GM18520 (cell line): ENCODE results near the gene PRPF38A.
A peak's percentile ranks its signal among the peaks of the same experiment; 100 is the strongest.
"Not testable (repeated sequence)": the region's sequence is repeated elsewhere in the genome, so short reads cannot be mapped to it uniquely, and the experiment has no call there.

Source experiments
- ATAC-seq: cut with Tn5 transposase; IDR thresholded peaks from one replicate; pipeline ENCODE4 v1.9.1; 2021; ENCODE audit not compliant: unreplicated experiment

Gene PRPF38A, protein sequence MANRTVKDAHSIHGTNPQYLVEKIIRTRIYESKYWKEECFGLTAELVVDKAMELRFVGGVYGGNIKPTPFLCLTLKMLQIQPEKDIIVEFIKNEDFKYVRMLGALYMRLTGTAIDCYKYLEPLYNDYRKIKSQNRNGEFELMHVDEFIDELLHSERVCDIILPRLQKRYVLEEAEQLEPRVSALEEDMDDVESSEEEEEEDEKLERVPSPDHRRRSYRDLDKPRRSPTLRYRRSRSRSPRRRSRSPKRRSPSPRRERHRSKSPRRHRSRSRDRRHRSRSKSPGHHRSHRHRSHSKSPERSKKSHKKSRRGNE

DNA sequence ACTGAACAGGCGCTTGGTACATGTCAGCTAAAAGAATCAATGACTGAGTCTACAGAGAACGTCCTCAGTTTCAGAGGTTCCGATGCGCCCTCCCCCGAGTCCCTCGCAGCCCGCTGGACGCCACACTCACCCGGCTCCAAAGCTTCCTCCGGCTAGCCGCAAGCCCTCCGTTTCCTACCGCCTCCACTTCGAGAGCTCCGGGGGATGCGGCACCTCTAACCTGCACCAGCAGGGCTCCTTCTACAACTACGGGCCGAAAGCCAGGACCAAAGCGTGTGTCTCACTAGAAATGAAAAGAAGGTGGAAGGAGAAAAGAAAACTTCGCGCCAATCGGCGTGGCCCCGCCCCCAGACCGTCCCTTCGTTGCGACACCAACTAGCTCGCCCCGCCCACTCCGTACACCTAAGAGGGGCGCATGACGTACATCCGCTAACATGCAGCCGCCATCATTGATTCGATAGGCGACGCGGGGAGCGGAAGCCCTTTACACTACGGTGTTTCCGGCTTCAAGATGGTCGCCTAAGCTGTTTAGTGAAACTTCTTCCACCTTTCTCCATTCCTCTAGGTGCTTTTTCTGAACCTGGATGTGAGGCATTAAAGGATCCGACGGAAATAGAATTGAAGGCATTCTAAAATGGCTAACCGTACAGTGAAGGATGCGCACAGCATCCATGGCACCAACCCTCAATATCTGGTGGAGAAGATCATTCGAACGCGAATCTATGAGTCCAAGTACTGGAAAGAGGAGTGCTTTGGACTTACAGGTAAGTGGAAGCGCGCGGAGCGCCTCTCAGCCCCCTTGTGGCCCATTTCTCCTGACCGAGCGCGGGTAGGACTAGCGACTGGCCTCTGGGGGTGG, at the start of gene PRPF38A, which contains the start of gene ORC1:
Gene PRPF38A (plus strand): TSS at position 487 of the 859 bp plus-strand sequence. CDS start 148 bp downstream, at position 635.
Gene ORC1 (minus strand): TSS at position 308 of the 859 bp plus-strand sequence. CDS start 2,200 bp downstream, outside the sequence.
- ATAC-seq: peak; percentile 82

DNA sequence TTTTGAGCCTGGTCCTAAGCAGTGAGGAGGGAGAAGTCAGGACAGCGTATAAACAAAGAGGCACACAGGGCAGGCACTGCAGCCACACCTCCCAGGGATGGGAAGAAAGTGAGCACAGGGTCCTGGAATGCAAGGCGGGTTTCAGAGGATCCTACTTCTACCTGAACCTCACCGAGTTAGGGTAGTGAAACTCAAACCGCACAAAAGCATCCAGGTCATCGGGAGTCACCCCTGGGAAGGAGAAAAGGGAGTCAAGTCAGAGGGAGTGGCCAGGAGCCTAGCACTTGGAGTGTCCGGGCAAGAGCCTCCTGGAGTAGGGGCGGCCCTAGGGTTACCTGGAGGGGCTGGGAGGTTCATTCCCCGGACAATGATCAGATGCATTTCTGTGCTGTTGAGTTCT, 49.0 kb upstream of the PRPF38A start:
- no peak for ATAC-seq

DNA sequence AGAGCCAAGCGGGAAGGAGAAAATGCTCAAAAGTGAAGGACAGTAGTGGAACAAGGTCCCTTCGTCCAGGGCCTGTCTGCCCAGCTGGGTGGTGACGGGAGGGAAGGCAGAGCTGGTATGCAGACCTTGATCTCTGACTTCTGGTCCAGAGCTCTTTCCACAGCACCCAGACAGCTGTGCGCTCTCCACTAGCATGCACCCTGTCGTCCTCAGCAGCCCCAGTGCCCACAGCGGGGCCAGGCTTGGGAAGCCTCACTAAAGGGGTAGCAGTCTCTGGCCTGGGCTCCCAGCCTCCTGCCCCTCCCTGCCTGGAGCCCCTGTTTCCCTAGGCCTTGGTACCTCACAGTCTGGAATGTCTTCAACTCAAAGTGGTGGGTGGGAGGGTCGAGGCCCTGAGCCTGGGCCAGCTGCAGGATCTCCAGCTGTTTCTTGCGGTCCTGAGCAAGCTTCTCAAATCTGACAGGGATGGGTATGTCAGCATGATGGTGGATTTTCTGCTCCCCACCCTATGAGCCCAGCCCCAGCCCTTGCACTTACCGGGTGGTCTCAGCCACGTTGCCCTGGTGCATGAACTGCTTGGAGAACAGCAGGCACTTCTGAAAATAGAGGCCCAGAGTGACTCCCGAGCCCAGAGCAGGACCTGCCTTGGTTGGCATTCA, 48.4 kb upstream of the PRPF38A start:
- no peak for ATAC-seq

DNA sequence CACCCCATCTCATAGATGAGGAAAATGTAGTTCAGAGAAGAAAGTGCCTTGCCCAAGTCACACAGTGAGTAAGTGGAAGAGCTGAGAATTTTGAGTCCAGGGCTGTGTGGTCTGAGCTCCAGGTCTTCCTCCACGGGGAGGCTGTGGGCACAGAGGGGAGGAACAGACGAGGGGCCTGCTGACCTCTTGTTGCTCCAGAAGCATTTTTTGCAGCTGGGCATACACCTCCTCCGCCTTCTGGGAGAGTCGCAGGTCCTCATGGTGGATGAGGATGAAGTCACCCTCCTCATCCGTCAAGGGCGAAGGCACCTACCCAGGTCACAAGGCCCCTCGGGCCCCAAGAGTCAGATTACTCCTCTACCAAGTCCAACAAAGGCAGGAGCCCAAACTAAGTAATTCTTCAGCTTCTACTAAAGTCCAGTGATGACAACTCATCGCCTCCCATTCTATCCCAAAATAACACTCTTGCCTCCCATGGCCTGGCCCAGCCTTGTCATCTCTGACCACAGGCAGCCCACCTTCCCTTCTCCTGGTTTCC, 47.5 kb upstream of the PRPF38A start:
- ATAC-seq: no peak

DNA sequence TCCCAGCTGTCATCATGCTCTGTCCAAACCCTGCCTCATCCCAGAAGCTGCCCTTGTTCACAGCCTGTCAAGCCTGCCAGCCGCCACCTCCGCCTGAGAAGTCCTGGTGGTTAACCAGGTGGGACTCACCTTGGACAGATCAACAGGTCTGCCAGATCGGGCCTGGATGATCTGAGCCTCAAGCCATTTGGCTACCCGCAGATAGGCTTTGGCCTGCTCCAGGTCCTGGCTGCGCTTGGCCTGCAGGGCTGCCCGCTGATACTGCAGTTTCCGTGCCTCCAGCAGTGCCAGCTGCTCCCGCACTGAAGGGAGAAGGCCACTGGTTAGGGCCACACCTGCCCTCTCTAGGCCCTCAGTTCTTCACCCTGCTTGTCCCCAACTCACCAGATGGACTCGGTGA, 47.0 kb upstream of the PRPF38A start:
- no peak for ATAC-seq

DNA sequence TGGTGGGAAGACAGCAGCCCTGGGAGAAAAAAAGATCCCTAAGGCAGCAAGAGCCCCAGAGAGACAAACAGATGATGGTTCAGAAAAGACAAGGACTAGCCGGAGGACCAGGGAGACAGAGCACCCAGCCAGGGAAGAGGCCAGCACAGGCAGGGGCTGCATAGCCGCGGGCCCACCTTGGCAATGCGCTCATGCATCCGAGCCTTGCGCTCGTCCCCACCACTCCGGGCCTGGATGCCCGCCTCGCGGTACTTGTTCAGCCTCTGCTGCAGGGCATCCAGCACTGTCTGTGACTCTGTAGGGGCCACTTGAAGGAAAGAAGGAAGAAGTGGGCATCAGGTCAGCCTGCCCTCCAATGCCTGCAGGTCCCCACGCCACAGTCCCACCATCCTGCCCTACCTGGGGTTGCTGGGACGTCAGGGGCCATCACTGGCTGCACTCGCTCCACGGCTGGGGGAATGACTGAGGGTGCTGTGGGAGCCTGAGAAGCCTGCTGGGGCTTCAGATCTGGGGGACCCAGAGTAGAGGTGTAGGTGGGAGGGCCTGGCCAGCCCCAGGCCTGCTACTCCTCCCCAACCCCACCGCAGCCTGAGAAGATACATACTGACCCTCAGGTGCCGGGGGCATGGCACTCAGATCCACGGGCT, 45.4 kb upstream of the PRPF38A start:
- no peak for ATAC-seq

DNA sequence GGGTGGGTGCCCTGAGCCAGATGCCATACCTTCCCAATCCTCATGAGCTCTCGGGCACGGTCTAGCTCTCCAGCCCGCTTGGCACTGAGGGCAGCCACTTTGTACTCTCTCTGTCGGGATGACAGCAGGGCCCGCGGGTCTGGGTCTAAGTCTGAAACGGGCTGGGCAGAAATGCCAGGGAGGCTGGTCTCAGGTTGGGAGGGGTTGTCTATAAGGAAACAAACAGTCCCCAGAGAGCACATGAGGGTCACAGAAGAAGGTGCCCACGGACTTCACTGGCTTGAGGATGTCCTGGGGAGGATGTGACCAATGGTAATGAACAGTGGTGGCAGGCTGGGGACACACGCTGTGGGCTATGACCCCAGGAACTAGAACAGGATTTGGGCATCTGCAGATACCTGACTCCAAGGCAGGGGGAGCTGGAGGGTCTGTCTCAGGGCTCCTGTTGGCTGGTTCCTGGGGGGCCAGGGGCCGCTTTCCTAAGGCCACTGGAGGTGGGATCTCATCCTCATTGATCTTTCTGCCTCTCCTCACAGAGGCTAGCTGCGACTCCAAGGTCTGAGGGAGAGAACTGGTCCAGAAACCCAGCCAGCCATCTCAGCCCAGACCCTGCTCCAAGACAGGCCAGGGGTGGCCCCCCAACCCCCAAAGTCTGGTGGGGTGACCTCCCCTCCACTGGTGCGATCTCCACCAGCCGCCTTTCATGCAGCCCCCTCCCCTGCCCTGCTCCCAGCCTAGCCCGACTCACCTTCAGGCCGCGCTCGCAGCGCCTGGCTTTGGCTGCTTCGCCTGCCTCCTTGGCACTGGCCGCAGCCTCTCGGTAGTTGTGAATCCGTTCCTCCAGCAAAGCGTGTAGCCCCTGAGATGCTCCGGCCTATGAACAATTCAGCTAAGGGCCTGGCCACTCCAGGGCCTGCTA, 44.5 kb upstream of the PRPF38A start:
- ATAC-seq: no peak

DNA sequence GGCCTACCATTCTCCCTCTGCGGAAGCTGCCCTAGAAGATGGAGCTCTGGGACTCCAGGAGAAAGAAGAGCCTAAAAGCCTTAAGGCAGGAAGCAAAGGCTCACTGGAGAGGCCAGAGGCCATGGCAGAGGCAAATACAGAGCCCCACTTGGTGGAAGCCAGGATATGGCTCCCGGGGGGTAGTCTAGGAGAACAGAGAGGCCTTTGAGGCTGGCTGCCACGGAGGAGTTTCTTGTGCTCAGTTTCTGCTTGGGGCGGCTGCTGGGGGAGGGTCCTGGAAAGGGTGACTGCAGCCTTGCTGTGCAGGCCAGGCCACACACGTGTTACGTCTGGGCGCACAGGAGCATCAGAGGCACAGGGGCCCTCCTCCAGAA, 43.8 kb upstream of the PRPF38A start:
- ATAC-seq: no peak

DNA sequence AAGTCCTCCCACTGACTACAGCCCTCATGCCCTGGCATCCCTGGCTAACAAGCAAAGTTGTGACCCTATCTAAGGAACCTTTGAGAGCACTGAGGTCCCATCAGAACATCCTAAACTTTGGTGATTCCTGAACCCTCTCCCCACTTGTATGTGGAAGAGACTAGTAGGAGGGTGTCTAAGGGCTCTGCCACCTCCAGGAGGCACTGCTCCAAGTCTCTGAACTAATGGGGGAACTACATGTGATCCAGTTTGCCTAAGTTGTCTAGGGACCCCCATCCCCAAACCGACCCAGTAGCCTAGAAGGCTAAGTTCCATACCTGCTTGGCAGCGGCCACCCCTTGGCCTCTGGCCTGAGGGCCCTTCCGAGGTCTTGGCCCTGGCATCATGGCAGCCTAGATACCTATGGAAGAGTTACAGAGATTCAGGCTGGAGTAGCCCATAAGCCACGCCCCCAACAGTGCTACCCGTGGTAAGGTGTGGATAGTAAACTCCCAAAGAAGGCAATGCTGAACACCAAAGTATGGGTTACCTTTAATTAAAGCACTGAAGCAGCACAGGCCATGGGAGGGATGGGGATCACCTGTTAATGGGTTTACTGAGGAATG, 40.1 kb upstream of the PRPF38A start:
- ATAC-seq: no peak

DNA sequence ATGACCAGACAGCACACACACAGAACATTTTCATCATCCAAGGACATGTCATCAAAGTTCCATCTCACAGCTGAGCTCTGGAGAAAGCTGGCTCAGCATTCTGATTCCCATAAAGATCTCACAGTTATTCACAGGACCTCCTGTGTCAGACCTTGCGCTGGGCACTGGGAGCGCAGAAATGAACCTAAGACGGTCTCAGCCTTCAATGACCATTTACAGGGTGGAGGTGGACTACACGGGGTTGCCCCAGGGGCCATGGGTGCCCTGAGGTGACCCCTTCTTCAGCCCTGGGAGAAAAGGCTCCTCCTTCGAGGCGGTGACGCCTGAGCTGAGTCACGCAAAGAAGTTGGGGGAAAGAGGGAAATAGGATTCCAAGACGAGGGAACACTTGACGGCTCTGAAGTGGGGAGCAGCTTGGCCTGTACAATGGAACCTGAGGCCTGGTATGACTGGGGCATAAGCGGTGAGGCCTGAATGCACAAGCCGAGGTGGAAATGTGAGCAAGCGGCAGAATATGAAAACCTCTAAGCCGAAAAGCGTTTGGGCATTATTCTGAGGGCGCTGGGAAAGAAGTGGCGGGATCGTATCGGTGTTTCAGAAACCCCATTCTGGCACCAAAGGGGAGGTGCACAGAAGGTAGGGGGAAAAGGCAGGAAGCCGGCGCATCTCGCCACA, 39.2 kb upstream of the PRPF38A start:
- no peak for ATAC-seq

DNA sequence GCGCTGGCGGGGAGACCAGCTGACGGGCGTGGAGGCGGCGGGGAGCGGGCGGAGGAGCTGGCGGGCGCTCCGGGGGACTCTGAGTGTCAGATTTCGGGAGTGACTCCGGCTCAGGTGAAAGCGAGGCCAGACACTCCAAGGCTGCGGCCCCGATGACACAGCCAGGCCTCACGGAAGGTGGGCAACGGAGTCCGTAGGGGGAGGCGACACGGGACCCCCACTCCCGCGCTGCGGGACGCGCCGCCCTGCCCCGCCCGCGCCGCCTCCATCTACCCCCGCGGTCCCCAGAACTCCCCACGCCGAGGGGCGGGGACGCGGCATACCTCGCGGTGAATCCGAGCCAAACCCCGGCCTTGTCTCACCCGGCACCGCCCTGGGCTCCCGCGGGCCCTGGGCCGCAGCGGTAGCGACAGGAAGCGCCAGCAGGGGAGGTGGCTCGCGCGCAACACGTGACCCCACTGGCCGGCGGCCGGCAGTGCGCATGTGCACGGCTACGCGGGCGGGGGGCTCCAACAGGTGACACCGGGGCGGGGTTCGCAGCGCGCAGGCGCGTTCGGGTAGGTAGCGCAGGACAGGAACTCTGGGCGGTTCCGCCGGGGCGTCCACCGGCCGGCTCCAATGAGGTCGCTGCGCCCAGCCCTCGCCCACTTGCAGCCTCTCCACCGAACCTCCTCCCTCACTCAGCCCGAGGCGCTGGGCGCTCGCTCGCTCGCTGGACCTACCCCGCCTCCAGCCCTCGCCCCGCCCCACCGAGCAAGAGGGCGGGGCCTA, 38.5 kb upstream of the PRPF38A start, which contains the start of gene CC2D1B:
Gene CC2D1B (minus strand): TSS at position 460 of the 771 bp plus-strand sequence. CDS start 1,585 bp downstream, outside the sequence.
- ATAC-seq: peak; percentile 91

DNA sequence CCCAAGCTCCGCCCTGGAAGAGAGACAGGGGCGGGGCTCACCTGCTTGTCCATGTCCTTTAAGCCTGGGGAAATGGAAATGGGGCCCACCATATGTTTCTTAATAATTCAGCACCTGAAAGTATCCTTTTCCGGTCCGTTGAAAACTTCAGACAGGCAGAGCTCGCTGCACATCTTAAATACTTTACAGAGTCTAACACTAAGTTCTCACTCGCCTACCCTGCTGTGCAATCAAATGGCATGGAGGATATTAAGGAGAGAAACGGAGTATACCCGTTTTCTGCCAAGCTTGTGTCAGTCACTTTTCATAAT, 37.9 kb upstream of the PRPF38A start:
- no peak for ATAC-seq

DNA sequence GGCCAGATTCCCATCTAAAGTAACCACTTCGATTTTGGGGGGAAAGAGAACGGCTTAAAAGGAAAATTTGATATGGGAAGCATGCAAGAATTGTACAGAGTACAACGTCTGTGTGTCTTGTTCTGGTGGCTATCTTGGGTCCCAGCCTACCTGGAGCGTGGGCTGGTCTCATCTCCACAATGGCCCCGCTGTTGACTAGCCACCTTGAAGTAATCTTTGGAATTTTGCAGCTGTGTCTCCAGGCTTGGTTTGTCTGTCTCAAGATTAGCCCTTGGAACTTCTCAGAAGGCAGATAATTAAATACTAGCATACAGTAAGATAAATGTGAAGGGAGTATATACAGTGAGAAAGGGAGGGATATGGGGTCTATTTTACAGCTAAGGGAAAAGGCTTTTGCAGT, 37.1 kb upstream of the PRPF38A start:
- ATAC-seq: no peak

DNA sequence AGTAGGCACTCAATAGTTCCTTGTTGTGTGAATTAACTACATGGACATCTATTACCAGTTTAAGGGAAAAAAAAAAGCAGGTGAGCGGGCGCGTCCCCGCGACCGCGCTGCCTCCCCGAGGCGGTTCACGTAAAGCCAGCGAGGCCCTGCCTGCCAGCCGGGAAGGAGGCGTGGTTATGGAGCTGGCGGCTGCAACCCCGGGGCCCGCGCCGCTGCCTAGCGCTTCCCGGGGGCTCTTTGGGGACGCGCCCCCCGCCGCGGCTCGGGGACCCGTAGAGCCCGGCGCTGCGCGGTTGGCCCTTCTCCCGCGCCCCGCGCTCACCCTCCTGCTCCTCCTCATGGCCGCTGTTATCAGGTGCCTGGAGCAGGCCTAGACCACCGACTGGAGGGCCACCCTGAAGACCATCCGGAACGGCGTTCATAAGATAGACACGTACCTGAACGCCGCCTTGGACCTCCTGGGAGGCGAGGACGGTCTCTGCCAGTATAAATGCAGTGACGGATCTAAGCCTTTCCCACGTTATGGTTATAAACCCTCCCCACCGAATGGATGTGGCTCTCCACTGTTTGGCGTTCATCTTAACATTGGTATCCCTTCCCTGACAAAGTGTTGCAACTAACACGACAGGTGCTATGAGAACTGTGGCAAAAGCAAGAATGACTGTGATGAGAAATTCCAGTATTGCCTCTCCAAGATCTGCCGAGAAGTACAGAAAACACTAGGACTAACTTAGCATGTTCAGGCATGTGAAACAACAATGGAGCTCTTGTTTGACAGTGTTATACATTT, 35.8 kb upstream of the PRPF38A start:
- ATAC-seq: no peak

DNA sequence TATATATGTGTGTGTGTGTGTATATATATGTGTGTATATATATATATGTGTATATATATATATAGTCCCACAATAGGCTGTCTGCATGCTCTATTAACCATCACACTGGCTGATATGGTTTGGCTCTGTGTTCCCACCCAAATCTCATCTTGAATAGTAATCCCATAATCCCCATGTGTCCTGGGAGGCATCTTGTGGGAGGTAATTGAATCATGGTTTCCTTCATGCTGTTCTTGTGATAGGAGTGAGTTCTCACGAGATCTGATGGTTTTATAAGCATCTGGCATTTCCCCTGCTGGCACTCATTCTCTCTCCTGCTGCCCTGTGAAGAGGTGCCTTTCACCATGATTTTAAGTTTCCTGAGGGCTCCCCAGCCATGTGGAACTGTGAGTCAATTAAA, 34.6 kb upstream of the PRPF38A start:
- ATAC-seq: not testable (repeated sequence)

DNA sequence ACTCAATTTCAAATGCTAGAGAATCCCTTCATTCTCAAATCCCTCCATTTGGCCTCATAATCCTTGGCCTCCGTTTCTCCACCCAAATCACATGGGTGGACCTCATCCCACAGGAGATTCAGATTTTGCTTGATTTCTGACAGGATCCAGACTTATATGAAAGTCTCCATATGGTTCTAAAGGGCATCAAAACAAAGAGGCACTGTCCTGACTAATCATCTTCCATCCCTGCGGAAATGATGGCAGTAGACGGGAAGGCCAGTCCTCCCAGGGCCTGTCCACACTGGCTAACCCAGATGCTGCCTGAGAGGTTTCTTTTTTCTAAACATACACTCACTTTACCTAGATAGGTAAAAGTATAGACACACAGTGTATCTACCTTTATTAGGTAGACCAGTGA, 19.0 kb upstream of the PRPF38A start:
- no peak for ATAC-seq

DNA sequence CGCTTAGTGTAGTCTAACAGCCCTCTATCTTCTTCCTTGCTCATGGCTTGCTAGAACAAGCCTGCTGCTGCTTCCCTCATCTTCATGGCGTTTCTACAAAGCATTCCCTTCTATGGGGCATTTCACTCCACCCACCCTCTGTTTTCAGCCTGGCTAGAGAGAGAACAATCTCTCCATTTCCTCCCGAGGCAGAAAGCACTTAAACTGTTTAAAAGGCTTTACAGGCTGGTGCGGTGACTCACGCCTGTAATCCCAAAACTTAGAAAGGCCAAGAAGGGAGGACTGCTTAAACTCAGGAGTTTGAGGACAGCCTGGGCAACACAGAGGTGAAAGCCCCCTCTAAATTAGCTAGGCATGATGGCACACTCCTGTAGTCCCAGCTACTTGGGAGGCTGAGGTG, 17.9 kb upstream of the PRPF38A start:
- no peak for ATAC-seq
